Endothelial cell of umbilical vein (primary cell): ENCODE results near the gene PCBD1. TPM values are rescaled to one million over a fixed set of nuclear protein-coding genes. Genes with fewer than 3 reads are reported as not detected.

ENCODE experiments used
- BruUV-seq: library from RNA; stranded (reverse); fragments of 400-500 nt; replicated peaks from 2 replicates; lab custom pipeline; 2021; lab: Mats Ljungman, UMichigan
- CTCF ChIA-PET: fragments of 300-600, 350-600 bp; sonication (Branson Sonifier 250); formaldehyde crosslinking; loops from one replicate; lab custom pipeline; 2021; ENCODE audit warnings: antibody characterized with exemption, inconsistent platforms; lab: Charles Lee
- POLR2A ChIA-PET: fragments of 300-600, 350-600 bp; sonication (Branson Sonifier 250); formaldehyde crosslinking; loops from one replicate; lab custom pipeline; 2021; ENCODE audit warnings: antibody characterized with exemption, inconsistent platforms; lab: Charles Lee
- DNase-seq: peaks from one replicate; pipeline ENCODE4 v3.0.0-alpha.2; 2011; ENCODE audit warnings: low read depth, low spot score
- FAIRE-seq: peaks from 2 replicates; lab custom pipeline; 2011; peaks lifted over from hg19 to GRCh38; lab: Jason Lieb, UNC
- H2AFZ ChIP-seq: 2 replicates; pipeline ENCODE4 v1.6.0; 2012; ENCODE audit warnings: low read depth, low read length, control low read depth, inconsistent platforms
- H3K27ac ChIP-seq: 2 replicates; pipeline ENCODE4 v1.5.1; 2011; ENCODE audit warnings: low read depth, mild to moderate bottlenecking, control low read depth, low read length, moderate library complexity; ENCODE audit not compliant: insufficient read depth
- H3K27me3 ChIP-seq, 2 experiments: 2 replicates each; pipeline versions ENCODE4 v1.6.0 to v1.6.1; 2011; ENCODE audit warnings: low read length in 2 of 2, mixed read lengths in 1 of 2; ENCODE audit not compliant: control insufficient read depth in 2 of 2, insufficient read depth in 2 of 2
- H3K36me3 ChIP-seq, 2 experiments: 2 replicates in 1 of 2; 3 replicates in 1 of 2; pipeline ENCODE4 v1.5.1; 2011; ENCODE audit warnings: low read length in 2 of 2, mild to moderate bottlenecking in 1 of 2, moderate library complexity in 1 of 2; ENCODE audit not compliant: control insufficient read depth in 2 of 2, insufficient read depth in 2 of 2; ENCODE audit errors: extremely low read depth in 1 of 2
- H3K4me1 ChIP-seq: 3 replicates; pipeline ENCODE4 v1.5.1; 2011; ENCODE audit warnings: mild to moderate bottlenecking, low read length; ENCODE audit not compliant: control insufficient read depth, insufficient read depth; ENCODE audit errors: extremely low read depth
- H3K4me2 ChIP-seq: 2 replicates; pipeline ENCODE4 v1.6.1; 2011; ENCODE audit warnings: low read length, control low read depth, mixed read lengths; ENCODE audit not compliant: insufficient read depth
- H3K4me3 ChIP-seq, 3 experiments: fragments of 200-600 bp in 1 of 3; sonication (generic), shearing (Covaris generic) in 1 of 3; replicated peaks in 1 of 3; 2 replicates each; pipeline ENCODE4 v1.5.1; 2011 to 2016; ENCODE audit warnings: control low read depth in 3 of 3, low read length in 3 of 3, mild to moderate bottlenecking in 2 of 3, inconsistent platforms in 1 of 3, low read depth in 1 of 3, moderate library complexity in 1 of 3; ENCODE audit not compliant: insufficient read depth in 1 of 3
- H3K79me2 ChIP-seq: 2 replicates; pipeline ENCODE4 v1.6.0; 2012; ENCODE audit warnings: low read length, inconsistent platforms; ENCODE audit not compliant: control insufficient read depth, insufficient read depth
- H3K9ac ChIP-seq: replicated peaks from 2 replicates; pipeline ENCODE3; 2011; ENCODE audit warnings: low read length, control low read depth; ENCODE audit not compliant: insufficient read depth; ENCODE audit errors: extremely low read depth
- H3K9me1 ChIP-seq: replicated peaks from 3 replicates; pipeline ENCODE4 v1.6.0; 2011; ENCODE audit warnings: mild to moderate bottlenecking, low read length; ENCODE audit not compliant: control insufficient read depth, insufficient read depth; ENCODE audit errors: extremely low read depth
- H3K9me3 ChIP-seq: replicated peaks from 2 replicates; pipeline ENCODE4 v1.5.1; 2012; ENCODE audit warnings: low read length, inconsistent platforms; ENCODE audit not compliant: control insufficient read depth, insufficient read depth
- H4K20me1 ChIP-seq: replicated peaks from 2 replicates; pipeline ENCODE3; 2011; ENCODE audit warnings: mild to moderate bottlenecking, low read length; ENCODE audit not compliant: control insufficient read depth, insufficient read depth; ENCODE audit errors: extremely low read depth
- EZH2 ChIP-seq: IDR thresholded peaks from 2 replicates; pipeline ENCODE4 v1.6.1; 2012; ENCODE audit warnings: borderline replicate concordance, low read depth, mild to moderate bottlenecking, moderate library complexity, low read length, inconsistent platforms; ENCODE audit not compliant: severe bottlenecking
- FOS ChIP-seq: IDR thresholded peaks from 2 replicates; pipeline ENCODE4 v1.6.1; 2011; ENCODE audit warnings: mild to moderate bottlenecking, low read length, moderate library complexity, borderline replicate concordance; ENCODE audit not compliant: insufficient read depth
- GATA2 ChIP-seq: IDR thresholded peaks from 2 replicates; pipeline ENCODE4 v1.7.0; 2011; ENCODE audit warnings: low read depth, mild to moderate bottlenecking, moderate library complexity, mixed read lengths, low read length; ENCODE audit not compliant: insufficient read length, insufficient read depth
- JUN ChIP-seq: IDR thresholded peaks from 2 replicates; pipeline ENCODE4 v1.6.1; 2011; ENCODE audit warnings: borderline replicate concordance, low read depth; ENCODE audit not compliant: insufficient read length, insufficient read depth
- MYC ChIP-seq: IDR thresholded peaks from one replicate; pipeline ENCODE4 v1.6.1; 2011; ENCODE audit warnings: mild to moderate bottlenecking, low read depth, low read length
- POLR2A ChIP-seq: IDR thresholded peaks from 2 replicates; pipeline ENCODE4 v1.6.1; 2012; ENCODE audit warnings: low read depth, mild to moderate bottlenecking, control low read depth, low read length
- POLR2AphosphoS5 ChIP-seq: IDR thresholded peaks from 2 replicates; pipeline ENCODE4 v1.6.1; 2012; ENCODE audit warnings: low read depth, mild to moderate bottlenecking, control low read depth, low read length, moderate library complexity; ENCODE audit not compliant: insufficient read depth
- dilution Hi-C: fragments of 300-500 bp; cut with MboI; formaldehyde crosslinking; loops from one replicate; pipeline ENCODE4 v1.15.0; 2019; ENCODE audit warnings: low sequenced_read_pairs; ENCODE audit not compliant: extremely low pct_ligation_motif_present
- intact Hi-C: fragments of 100-400 bp; cut with micrococcal nuclease; formaldehyde crosslinking; loops from one replicate; pipeline ENCODE4 v1.10.0; 2022
- polyA plus RNA-seq, 4 experiments: library from polyadenylated mRNA; depleted of rRNA in 3 of 4; stranded (reverse) in 3 of 4; unstranded in 1 of 4; fragments of >200 nt; gene quantifications; 2 replicates each; pipeline versions ENCODE4 v1.2.1 to v1.2.3, GENCODE V29; 2011 to 2012; ENCODE audit warnings: missing spikeins in 1 of 4
- total RNA-seq: library from RNA; stranded (reverse); gene quantifications from 2 replicates; pipeline ENCODE4 v1.2.3, GENCODE V29; 2021
- TF ChIP-seq, protein P1 (sequence below), 2 donors: IDR thresholded peaks; 1 replicate in 1 of 2; 2 replicates in 1 of 2; pipeline ENCODE4 v1.5.1; 2011; ENCODE audit warnings: low read length in 2 of 2, mild to moderate bottlenecking in 2 of 2, moderate library complexity in 2 of 2, control low read depth in 1 of 2, inconsistent platforms in 1 of 2, low read depth in 1 of 2; ENCODE audit not compliant: insufficient read depth in 1 of 2; ENCODE audit errors: extremely low read depth in 1 of 2
- TF ChIP-seq, protein P2 (sequence below): IDR thresholded peaks from 2 replicates; pipeline ENCODE4 v1.6.1; 2011; ENCODE audit not compliant: insufficient read depth, insufficient read length

Gene PCBD1
- total and polyA plus RNA-seq, 2 donors (not counting 3 experiments of a cell fraction or from before 2014, with no cell fraction given) = 95.7 to 113 TPM

DNA sequence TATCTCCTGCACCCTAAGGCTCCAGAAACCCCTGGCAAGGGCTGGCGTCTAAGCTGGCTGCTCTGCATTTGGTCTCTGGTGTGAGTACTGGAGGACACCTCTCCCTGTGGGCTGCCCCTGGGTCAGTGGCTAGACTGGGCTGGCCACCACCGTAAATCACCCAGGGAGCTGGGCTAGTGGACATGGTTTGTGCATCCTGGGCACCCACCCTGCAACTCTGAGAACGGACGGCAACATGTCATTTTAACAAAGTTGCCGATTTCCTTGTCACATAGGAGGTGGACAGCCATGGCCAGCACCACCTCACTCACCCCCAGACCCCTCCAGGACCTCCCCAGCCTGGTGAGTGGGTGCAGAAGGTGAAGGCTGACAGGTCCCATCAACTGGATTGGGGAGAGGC lies 26.8 kb upstream of the PCBD1 start:
- no peak overlapping the region for H2AFZ ChIP-seq
- no peak overlapping the region for H3K4me3 ChIP-seq
- ChIA-PET CTCF (interaction anchor here (1.2 to 3.6 kb wide), 2 partner anchors 9 to 12 kb away, joined by 3 to 15 read pairs; no protein-coding TSS in a partner anchor), POLR2A (no interaction called here)
- no peak for FAIRE-seq
- no peaks in the 10 kb centered on the region for H3K79me2 ChIP-seq
- H3K9me3 ChIP-seq = no peaks in the 10 kb centered on the region
- peaks cover 0 to 10% of the 10 kb centered on the region in 2 experiments for H3K27me3 ChIP-seq
- H3K27ac ChIP-seq = no peak overlapping the region
- no peaks in the 10 kb centered on the region for H4K20me1 ChIP-seq
- dilution Hi-C loops (no loop called here), intact Hi-C loops (no loop called here)
- no peak overlapping the region for H3K9ac ChIP-seq
- H3K4me2 ChIP-seq = no peak overlapping the region
- no peak for DNase-seq
- H3K9me1 ChIP-seq = no peaks in the 10 kb centered on the region
- no peaks in the 10 kb centered on the region for H3K4me1 ChIP-seq
- no TSS peak for BruUV-seq
- no peaks in the 10 kb centered on the region for H3K36me3 ChIP-seq
- TF ChIP-seq GATA2 (no peak), FOS (no peak), JUN (no peak), POLR2AphosphoS5 (no peak), MYC (no peak), EZH2 (no peak), POLR2A (no peak)
- TF ChIP-seq, protein P1, sequence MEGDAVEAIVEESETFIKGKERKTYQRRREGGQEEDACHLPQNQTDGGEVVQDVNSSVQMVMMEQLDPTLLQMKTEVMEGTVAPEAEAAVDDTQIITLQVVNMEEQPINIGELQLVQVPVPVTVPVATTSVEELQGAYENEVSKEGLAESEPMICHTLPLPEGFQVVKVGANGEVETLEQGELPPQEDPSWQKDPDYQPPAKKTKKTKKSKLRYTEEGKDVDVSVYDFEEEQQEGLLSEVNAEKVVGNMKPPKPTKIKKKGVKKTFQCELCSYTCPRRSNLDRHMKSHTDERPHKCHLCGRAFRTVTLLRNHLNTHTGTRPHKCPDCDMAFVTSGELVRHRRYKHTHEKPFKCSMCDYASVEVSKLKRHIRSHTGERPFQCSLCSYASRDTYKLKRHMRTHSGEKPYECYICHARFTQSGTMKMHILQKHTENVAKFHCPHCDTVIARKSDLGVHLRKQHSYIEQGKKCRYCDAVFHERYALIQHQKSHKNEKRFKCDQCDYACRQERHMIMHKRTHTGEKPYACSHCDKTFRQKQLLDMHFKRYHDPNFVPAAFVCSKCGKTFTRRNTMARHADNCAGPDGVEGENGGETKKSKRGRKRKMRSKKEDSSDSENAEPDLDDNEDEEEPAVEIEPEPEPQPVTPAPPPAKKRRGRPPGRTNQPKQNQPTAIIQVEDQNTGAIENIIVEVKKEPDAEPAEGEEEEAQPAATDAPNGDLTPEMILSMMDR (IDR thresholded peaks at IDR 0.05; ENCODE audit: extremely low read depth in 1 of 2, insufficient read depth in 1 of 2, low read depth in 1 of 2, low read length in 2 of 2) = no peak
- TF ChIP-seq, protein P2, sequence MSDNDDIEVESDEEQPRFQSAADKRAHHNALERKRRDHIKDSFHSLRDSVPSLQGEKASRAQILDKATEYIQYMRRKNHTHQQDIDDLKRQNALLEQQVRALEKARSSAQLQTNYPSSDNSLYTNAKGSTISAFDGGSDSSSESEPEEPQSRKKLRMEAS = no peak
